ENCODE measurements around the gene CACNA1C.

DNA sequence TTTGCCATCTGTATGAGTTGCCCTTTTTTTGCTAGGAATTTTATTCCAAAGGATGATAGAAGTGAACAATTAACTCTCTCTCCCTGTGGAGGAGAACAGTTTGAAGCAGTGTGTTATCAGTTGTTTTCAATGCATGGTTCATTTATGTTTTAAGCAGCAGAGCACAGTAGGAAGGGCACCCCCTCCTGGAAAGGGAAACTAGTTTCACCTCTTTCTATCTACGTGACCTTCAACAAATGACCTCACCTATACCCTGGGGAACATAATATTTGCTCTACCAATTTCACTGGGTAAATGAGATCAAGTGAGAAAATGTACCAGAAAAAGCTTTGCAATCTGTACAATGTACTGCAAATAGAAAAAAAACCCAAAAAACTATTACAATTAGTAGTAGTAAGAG, 43.2 kb upstream of the CACNA1C start:
- TF ChIP-seq, protein P1, sequence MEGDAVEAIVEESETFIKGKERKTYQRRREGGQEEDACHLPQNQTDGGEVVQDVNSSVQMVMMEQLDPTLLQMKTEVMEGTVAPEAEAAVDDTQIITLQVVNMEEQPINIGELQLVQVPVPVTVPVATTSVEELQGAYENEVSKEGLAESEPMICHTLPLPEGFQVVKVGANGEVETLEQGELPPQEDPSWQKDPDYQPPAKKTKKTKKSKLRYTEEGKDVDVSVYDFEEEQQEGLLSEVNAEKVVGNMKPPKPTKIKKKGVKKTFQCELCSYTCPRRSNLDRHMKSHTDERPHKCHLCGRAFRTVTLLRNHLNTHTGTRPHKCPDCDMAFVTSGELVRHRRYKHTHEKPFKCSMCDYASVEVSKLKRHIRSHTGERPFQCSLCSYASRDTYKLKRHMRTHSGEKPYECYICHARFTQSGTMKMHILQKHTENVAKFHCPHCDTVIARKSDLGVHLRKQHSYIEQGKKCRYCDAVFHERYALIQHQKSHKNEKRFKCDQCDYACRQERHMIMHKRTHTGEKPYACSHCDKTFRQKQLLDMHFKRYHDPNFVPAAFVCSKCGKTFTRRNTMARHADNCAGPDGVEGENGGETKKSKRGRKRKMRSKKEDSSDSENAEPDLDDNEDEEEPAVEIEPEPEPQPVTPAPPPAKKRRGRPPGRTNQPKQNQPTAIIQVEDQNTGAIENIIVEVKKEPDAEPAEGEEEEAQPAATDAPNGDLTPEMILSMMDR (conservative IDR thresholded peaks at IDR 0.05; ENCODE audit: low read depth, low read length): no peak; the same call in 1 of the 2 replicates
- TF ChIP-seq FOS (IDR thresholded peaks at IDR 0.05; ENCODE audit: low read depth, low read length) (no peak), RFX5 (IDR thresholded peaks at IDR 0.05; ENCODE audit: low read depth, low read length) (no peak), POLR2A (IDR thresholded peaks at IDR 0.05; ENCODE audit: low read depth, low read length) (no peak), RAD21 (IDR thresholded peaks at IDR 0.05; ENCODE audit: low read length) (no peak), SMC3 (IDR thresholded peaks at IDR 0.05; ENCODE audit: low read depth, low read length) (no peak), MXI1 (IDR thresholded peaks at IDR 0.05; ENCODE audit: borderline replicate concordance, low read depth, low read length) (no peak), MAZ (IDR thresholded peaks at IDR 0.05; ENCODE audit: borderline replicate concordance, low read depth, low read length) (no peak), BHLHE40 (IDR thresholded peaks at IDR 0.05; ENCODE audit: low read depth, low read length) (no peak)
- TF ChIP-seq, protein P2, sequence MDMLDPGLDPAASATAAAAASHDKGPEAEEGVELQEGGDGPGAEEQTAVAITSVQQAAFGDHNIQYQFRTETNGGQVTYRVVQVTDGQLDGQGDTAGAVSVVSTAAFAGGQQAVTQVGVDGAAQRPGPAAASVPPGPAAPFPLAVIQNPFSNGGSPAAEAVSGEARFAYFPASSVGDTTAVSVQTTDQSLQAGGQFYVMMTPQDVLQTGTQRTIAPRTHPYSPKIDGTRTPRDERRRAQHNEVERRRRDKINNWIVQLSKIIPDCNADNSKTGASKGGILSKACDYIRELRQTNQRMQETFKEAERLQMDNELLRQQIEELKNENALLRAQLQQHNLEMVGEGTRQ (IDR thresholded peaks at IDR 0.05; ENCODE audit: low read depth, low read length): no peak

Measured in IMR-90 (cell line).